Smooth muscle cell (in vitro differentiated cells): ENCODE measurements around the gene PDZD7. TPM values are rescaled to one million over a fixed set of nuclear protein-coding genes. Genes with fewer than 3 reads are reported as not detected.

Experiments used
- DNase-seq: peaks from one replicate; lab custom pipeline; 2025; ENCODE audit not compliant: unreplicated experiment; lab: John Stamatoyannopoulos, UW
- H2AFZ ChIP-seq: fragments of 200-600 bp; sonication (generic); 2 replicates; pipeline ENCODE4 v1.6.0; 2016; ENCODE audit warnings: antibody characterized with exemption, low read depth, mild to moderate bottlenecking
- H3F3A ChIP-seq: fragments of 200-600 bp; sonication (generic); 2 replicates; pipeline ENCODE4 v1.6.0; 2017; ENCODE audit warnings: antibody characterized with exemption, low read depth
- H3K27ac ChIP-seq: fragments of 200-600 bp; sonication (generic); 2 replicates; pipeline ENCODE4 v1.5.1; 2016; ENCODE audit warnings: low read depth, mild to moderate bottlenecking
- H3K27me3 ChIP-seq: fragments of 200-600 bp; sonication (generic); 2 replicates; pipeline ENCODE4 v1.6.1; 2016; ENCODE audit warnings: low read depth, mild to moderate bottlenecking
- H3K36me3 ChIP-seq: fragments of 200-600 bp; sonication (generic); 2 replicates; pipeline ENCODE4 v1.5.1; 2016; ENCODE audit warnings: low read depth
- H3K4me1 ChIP-seq: fragments of 200-600 bp; sonication (generic); 2 replicates; pipeline ENCODE4 v1.5.1; 2016; ENCODE audit warnings: low read depth
- H3K4me2 ChIP-seq: fragments of 200-600 bp; sonication (generic); 2 replicates; pipeline ENCODE4 v1.6.0; 2016; ENCODE audit warnings: mild to moderate bottlenecking
- H3K4me3 ChIP-seq: fragments of 200-600 bp; sonication (generic); 2 replicates; pipeline ENCODE4 v1.5.1; 2016; ENCODE audit warnings: mild to moderate bottlenecking
- H3K79me2 ChIP-seq: fragments of 200-600 bp; sonication (generic); 2 replicates; pipeline ENCODE4 v1.6.0; 2016; ENCODE audit warnings: low read depth, mild to moderate bottlenecking
- H3K9ac ChIP-seq: fragments of 200-600 bp; sonication (generic); 2 replicates; pipeline ENCODE4 v1.6.0; 2016; ENCODE audit warnings: low read depth
- H3K9me3 ChIP-seq: fragments of 200-600 bp; sonication (generic); replicated peaks from 2 replicates; pipeline ENCODE4 v1.5.1; 2016; ENCODE audit warnings: low read depth
- H4K20me1 ChIP-seq: fragments of 200-600 bp; sonication (generic); 2 replicates; pipeline ENCODE4 v1.6.0; 2016; ENCODE audit warnings: low read depth
- CTCF ChIP-seq: fragments of 200-600 bp; sonication (generic); IDR thresholded peaks from 2 replicates; pipeline ENCODE4 v1.5.1; 2017; ENCODE audit warnings: borderline replicate concordance, mild to moderate bottlenecking, antibody characterized with exemption; ENCODE audit not compliant: insufficient read depth, poor library complexity, severe bottlenecking
- WGBS: methylation state at CpG from one replicate; pipeline ENCODE4 v1.1.7; 2016; ENCODE audit warnings: low lambda C conversion rate; 5-methylcytosine and 5-hydroxymethylcytosine counted together
- polyA plus RNA-seq: library from polyadenylated mRNA; unstranded; fragments of >200 nt; fragmentation: Nextera tagmentation; extraction: Ambion mirVana; gene quantifications from 2 replicates; pipeline ENCODE4 v1.2.1, GENCODE V29; 2016
- total RNA-seq: library from RNA; depleted of rRNA; stranded (reverse); fragments of >200 nt; gene quantifications from 2 replicates; pipeline ENCODE4 v1.2.3, GENCODE V29; 2014

Gene PDZD7
- total and polyA plus RNA-seq, 2 experiments from 2014 or later = 0.93 to 2.0 TPM

- Histone ChIP-seq H3K79me2 (no peaks in the 10 kb centered on the region), H3K4me1 (no peaks in the 10 kb centered on the region), H3K27ac (no peak overlapping the region), H3K27me3 (no peaks in the 10 kb centered on the region), H3K9me3 (no peaks in the 10 kb centered on the region), H3K4me2 (no peak overlapping the region), H3K9ac (no peak overlapping the region), H3F3A (peaks cover 21% of the 10 kb centered on the region), H4K20me1 (no peaks in the 10 kb centered on the region), H3K4me3 (no peak overlapping the region), H3K36me3 (no peaks in the 10 kb centered on the region), H2AFZ (no peak overlapping the region)
- 88% methylated on average over 2 of the region's 2 CpGs for WGBS
- no peak for DNase-seq
- TF ChIP-seq CTCF = no peak
Measured at GRCh38 chr10:100968062-100968736, 62.7 kb downstream of the PDZD7 start.

- DNase-seq = no peak
- H3K4me2 ChIP-seq = no peak overlapping the region
- H3K9me3 ChIP-seq = no peaks in the 10 kb centered on the region
- peaks cover 23% of the 10 kb centered on the region for H3F3A ChIP-seq
- no peak overlapping the region for H3K9ac ChIP-seq
- no peak overlapping the region for H3K4me3 ChIP-seq
- H3K79me2 ChIP-seq = no peaks in the 10 kb centered on the region
- no peak overlapping the region for H2AFZ ChIP-seq
- TF ChIP-seq CTCF = no peak
- H3K36me3 ChIP-seq = peaks cover under 1% of the 10 kb centered on the region
- H3K27ac ChIP-seq = no peak overlapping the region
- no peaks in the 10 kb centered on the region for H3K27me3 ChIP-seq
- no peaks in the 10 kb centered on the region for H4K20me1 ChIP-seq
- no peaks in the 10 kb centered on the region for H3K4me1 ChIP-seq
- WGBS = 65% methylated on average over 2 of the region's 2 CpGs
Measured at GRCh38 chr10:100967332-100967731, 63.6 kb downstream of the PDZD7 start.

GRCh38 chr10:100966887-100967286 lies 64.0 kb downstream of the PDZD7 start:
- peaks cover 4% of the 10 kb centered on the region for H3K36me3 ChIP-seq
- peaks cover 23% of the 10 kb centered on the region for H3F3A ChIP-seq
- H3K27me3 ChIP-seq = no peaks in the 10 kb centered on the region
- H3K4me3 ChIP-seq = no peak overlapping the region
- no peak overlapping the region for H3K27ac ChIP-seq
- H3K9me3 ChIP-seq = no peaks in the 10 kb centered on the region
- no peaks in the 10 kb centered on the region for H4K20me1 ChIP-seq
- no peak overlapping the region for H2AFZ ChIP-seq
- 87% methylated on average over 2 of the region's 2 CpGs for WGBS
- no peak overlapping the region for H3K4me2 ChIP-seq
- no peaks in the 10 kb centered on the region for H3K4me1 ChIP-seq
- TF ChIP-seq CTCF = no peak
- DNase-seq = no peak
- H3K79me2 ChIP-seq = no peaks in the 10 kb centered on the region
- H3K9ac ChIP-seq = no peak overlapping the region

GRCh38 chr10:100965820-100966219 lies 65.1 kb downstream of the PDZD7 start:
- no peak for TF ChIP-seq CTCF
- Histone ChIP-seq H4K20me1 (no peaks in the 10 kb centered on the region), H3F3A (peaks cover 23% of the 10 kb centered on the region), H3K79me2 (no peaks in the 10 kb centered on the region), H3K9ac (no peak overlapping the region), H3K4me3 (no peak overlapping the region), H3K27me3 (no peaks in the 10 kb centered on the region), H3K4me2 (no peak overlapping the region), H2AFZ (no peak overlapping the region), H3K36me3 (peaks cover 4% of the 10 kb centered on the region), H3K4me1 (no peaks in the 10 kb centered on the region), H3K9me3 (no peaks in the 10 kb centered on the region), H3K27ac (no peak overlapping the region)
- WGBS = 72% methylated on average over 5 of the region's 5 CpGs
- DNase-seq = no peak
